SK-N-MC (cell line): ENCODE results near the gene ADAMTS17.

Experiments used
- DNase-seq: peaks from one replicate; pipeline ENCODE4 v3.0.0-alpha.2; 2011; ENCODE audit warnings: low read depth, low spot score
- H3K27ac ChIP-seq: fragments of 200-600 bp; sonication (generic); 2 replicates; pipeline ENCODE4 v1.5.1; 2016; ENCODE audit warnings: mixed run types
- H3K36me3 ChIP-seq: fragments of 200-600 bp; sonication (generic); 2 replicates; pipeline ENCODE4 v1.6.1; 2017; ENCODE audit warnings: antibody characterized with exemption, low read length, mixed read lengths; ENCODE audit not compliant: insufficient read depth
- H3K4me3 ChIP-seq: fragments of 200-600 bp; sonication (generic); 2 replicates; pipeline ENCODE4 v1.5.1; 2016
- H3K9ac ChIP-seq: fragments of 200-600 bp; sonication (generic); 2 replicates; pipeline ENCODE4 v1.8.0; 2017; ENCODE audit warnings: mixed run types, mixed read lengths; ENCODE audit not compliant: insufficient read length
- H3K9me3 ChIP-seq: fragments of 200-600 bp; sonication (generic); 2 replicates; pipeline ENCODE4 v1.6.1; 2017; ENCODE audit warnings: low read depth, mild to moderate bottlenecking, antibody characterized with exemption, low read length, moderate library complexity, mixed read lengths
- EZH2 ChIP-seq: fragments of 200-600 bp; sonication (generic); IDR thresholded peaks from one replicate; pipeline ENCODE4 v1.6.1; 2017; ENCODE audit warnings: antibody characterized with exemption
- FOXP2 ChIP-seq: optimal IDR thresholded peaks from 2 replicates; pipeline ENCODE3; 2011; ENCODE audit warnings: mild to moderate bottlenecking, moderate library complexity; ENCODE audit not compliant: insufficient read depth; ENCODE audit errors: extremely low read length, control extremely low read depth
- POLR2AphosphoS5 ChIP-seq: IDR thresholded peaks from 2 replicates; pipeline ENCODE4 v1.6.1; 2012; ENCODE audit warnings: mild to moderate bottlenecking, low read depth, low read length, borderline replicate concordance

ADAMTS17 gene

GRCh38 chr15:100335335-100335999, 6.3 kb downstream of the ADAMTS17 start:
- Histone ChIP-seq H3K9me3 (no peaks in the 10 kb centered on the region), H3K9ac (no peak overlapping the region), H3K4me3 (no peak overlapping the region), H3K36me3 (no peaks in the 10 kb centered on the region), H3K27ac (no peak overlapping the region)
- DNase-seq, result no peak
- no peak for TF ChIP-seq EZH2
- no peak for TF ChIP-seq POLR2AphosphoS5
- TF ChIP-seq FOXP2, result no peak

GRCh38 chr15:100334905-100335304, 6.9 kb downstream of the ADAMTS17 start:
- H3K36me3 ChIP-seq, result no peaks in the 10 kb centered on the region
- no peak overlapping the region for H3K27ac ChIP-seq
- H3K4me3 ChIP-seq, result no peak overlapping the region
- no peak overlapping the region for H3K9ac ChIP-seq
- no peak for TF ChIP-seq POLR2AphosphoS5
- no peak for TF ChIP-seq FOXP2
- no peak for TF ChIP-seq EZH2
- no peak for DNase-seq
- no peaks in the 10 kb centered on the region for H3K9me3 ChIP-seq

- Histone ChIP-seq H3K4me3 (no peak overlapping the region), H3K9ac (no peak overlapping the region), H3K9me3 (no peaks in the 10 kb centered on the region), H3K27ac (no peak overlapping the region), H3K36me3 (no peaks in the 10 kb centered on the region)
- TF ChIP-seq FOXP2 (no peak), POLR2AphosphoS5 (no peak), EZH2 (no peak)
- DNase-seq, result no peak
These were observed 7.3 kb downstream of the ADAMTS17 start for GRCh38 chr15:100334456-100334855.

- Histone ChIP-seq H3K4me3 (no peak overlapping the region), H3K36me3 (no peaks in the 10 kb centered on the region), H3K9ac (no peak overlapping the region), H3K9me3 (no peaks in the 10 kb centered on the region), H3K27ac (no peak overlapping the region)
- no peak for DNase-seq
- TF ChIP-seq POLR2AphosphoS5 (no peak), EZH2 (no peak), FOXP2 (no peak)
These were observed 7.8 kb downstream of the ADAMTS17 start for GRCh38 chr15:100334015-100334414.

- DNase-seq, result no peak
- TF ChIP-seq POLR2AphosphoS5, result no peak
- TF ChIP-seq EZH2, result no peak
- TF ChIP-seq FOXP2, result no peak
- no peak overlapping the region for H3K27ac ChIP-seq
- no peaks in the 10 kb centered on the region for H3K9me3 ChIP-seq
- no peak overlapping the region for H3K4me3 ChIP-seq
- H3K36me3 ChIP-seq, result no peaks in the 10 kb centered on the region
- no peak overlapping the region for H3K9ac ChIP-seq
These were observed 8.5 kb downstream of the ADAMTS17 start for GRCh38 chr15:100333236-100333635.

GRCh38 chr15:100332721-100333120, 9.1 kb downstream of the ADAMTS17 start:
- TF ChIP-seq POLR2AphosphoS5 (no peak), EZH2 (no peak)
- H3K4me3 ChIP-seq, result no peak overlapping the region
- no peak for DNase-seq
- no peak overlapping the region for H3K9ac ChIP-seq
- no peak overlapping the region for H3K27ac ChIP-seq
- no peaks in the 10 kb centered on the region for H3K36me3 ChIP-seq
- no peaks in the 10 kb centered on the region for H3K9me3 ChIP-seq

GRCh38 chr15:100332231-100332630, 9.5 kb downstream of the ADAMTS17 start:
- H3K9ac ChIP-seq, result no peak overlapping the region
- H3K27ac ChIP-seq, result no peak overlapping the region

GRCh38 chr15:100330629-100331215, 11.1 kb downstream of the ADAMTS17 start:
- DNase-seq, result no peak
- TF ChIP-seq EZH2, result no peak
- no peak for TF ChIP-seq FOXP2
- TF ChIP-seq POLR2AphosphoS5, result no peak
- H3K9ac ChIP-seq, result no peak overlapping the region

More at GRCh38 chr15:100332231-100332630, 9.5 kb downstream of the ADAMTS17 start:
- Histone ChIP-seq H3K9me3 (no peaks in the 10 kb centered on the region), H3K36me3 (no peaks in the 10 kb centered on the region), H3K4me3 (no peak overlapping the region)
- no peak for TF ChIP-seq POLR2AphosphoS5
- TF ChIP-seq FOXP2, result no peak
- TF ChIP-seq EZH2, result no peak
- no peak for DNase-seq

More at GRCh38 chr15:100330629-100331215, 11.1 kb downstream of the ADAMTS17 start:
- Histone ChIP-seq H3K36me3 (no peaks in the 10 kb centered on the region), H3K9me3 (no peaks in the 10 kb centered on the region), H3K4me3 (no peak overlapping the region), H3K27ac (no peak overlapping the region)
